PC-9 (cell line): ENCODE results near the gene ENO2. TPM values are rescaled to one million over a fixed set of nuclear protein-coding genes. Genes with fewer than 3 reads are reported as not detected.

Source experiments
- BruUV-seq: library from RNA; stranded (reverse); fragments of 400-500 nt; replicated peaks from 2 replicates; lab custom pipeline; 2021; lab: Mats Ljungman, UMichigan
- CTCF ChIA-PET: fragments of 300-600 bp; sonication (Branson Sonifier 250); formaldehyde crosslinking; loops from one replicate; lab custom pipeline; 2022; ENCODE audit warnings: antibody characterized with exemption; lab: Charles Lee
- POLR2A ChIA-PET: fragments of 300-600 bp; sonication (Branson Sonifier 250); formaldehyde crosslinking; loops from one replicate; lab custom pipeline; 2022; ENCODE audit warnings: antibody characterized with exemption; ENCODE audit not compliant: unreplicated experiment; lab: Charles Lee
- DNase-seq, 2 experiments: peaks; one replicate each; pipeline versions ENCODE4 v3.0.0 to v3.0.0-alpha.2; 2015 to 2022; ENCODE audit warnings: mixed read lengths in 1 of 2
- H2AFZ ChIP-seq: fragments of 200-600 bp; sonication (generic); 2 replicates; pipeline ENCODE4 v1.8.1; 2017; ENCODE audit warnings: antibody characterized with exemption
- H3F3A ChIP-seq: fragments of 200-600 bp; sonication (generic); 2 replicates; pipeline ENCODE4 v1.8.1; 2017; ENCODE audit warnings: antibody characterized with exemption, mild to moderate bottlenecking, low read depth; ENCODE audit not compliant: insufficient read depth
- H3K27ac ChIP-seq: fragments of 200-600 bp; sonication (generic); 2 replicates; pipeline ENCODE4 v1.6.1; 2016; ENCODE audit warnings: mixed run types
- H3K27me3 ChIP-seq: fragments of 200-600 bp; sonication (generic); 2 replicates; pipeline ENCODE4 v1.6.1; 2016; ENCODE audit warnings: low read depth, mixed run types; ENCODE audit not compliant: insufficient read depth
- H3K36me3 ChIP-seq: fragments of 200-600 bp; sonication (generic); 2 replicates; pipeline ENCODE4 v1.6.1; 2016; ENCODE audit warnings: low read depth, mixed run types
- H3K4me1 ChIP-seq: fragments of 200-600 bp; sonication (generic); replicated peaks from 2 replicates; pipeline ENCODE4 v1.6.1; 2016; ENCODE audit warnings: mixed run types; ENCODE audit not compliant: insufficient read depth
- H3K4me2 ChIP-seq: fragments of 200-600 bp; sonication (generic); 2 replicates; pipeline ENCODE4 v1.6.1; 2017; ENCODE audit warnings: mixed run types
- H3K4me3 ChIP-seq: fragments of 200-600 bp; sonication (generic); 2 replicates; pipeline ENCODE4 v1.6.1; 2016; ENCODE audit warnings: mixed run types
- H3K79me2 ChIP-seq: fragments of 200-600 bp; sonication (generic); 2 replicates; pipeline ENCODE4 v1.6.1; 2017; ENCODE audit warnings: low read depth, mixed run types
- H3K9me2 ChIP-seq: fragments of 200-600 bp; sonication (generic); 2 replicates; pipeline ENCODE4 v1.8.1; 2017; ENCODE audit warnings: mild to moderate bottlenecking; ENCODE audit not compliant: insufficient read depth
- H3K9me3 ChIP-seq: fragments of 200-600 bp; sonication (generic); 2 replicates; pipeline ENCODE4 v1.8.1; 2016; ENCODE audit warnings: low read depth; ENCODE audit not compliant: insufficient read depth
- H4K20me1 ChIP-seq: fragments of 200-600 bp; sonication (generic); 2 replicates; pipeline ENCODE4 v1.8.1; 2017; ENCODE audit not compliant: insufficient read depth
- CTCF ChIP-seq: fragments of 200-600 bp; sonication (generic); conservative IDR thresholded peaks from 2 replicates; pipeline ENCODE4 v1.6.1; 2017; ENCODE audit warnings: mixed run types, antibody characterized with exemption, mild to moderate bottlenecking, moderate library complexity
- EZH2 ChIP-seq: fragments of 200-600 bp; sonication (generic); IDR thresholded peaks from 2 replicates; pipeline ENCODE4 v1.8.0; 2017; ENCODE audit warnings: antibody characterized with exemption, low read depth
- intact Hi-C: fragments of 100-400 bp; cut with micrococcal nuclease; formaldehyde crosslinking; loops from one replicate; pipeline ENCODE4 v1.10.0; 2022; ENCODE audit not compliant: unreplicated experiment
- total RNA-seq: library from RNA; stranded (reverse); gene quantifications from 2 replicates; pipeline ENCODE4 v1.2.3, GENCODE V29; 2021

ENO2 gene
- total RNA-seq, 1 experiment from 2014 or later, result 38.8 TPM

- no peaks in the 10 kb centered on the region for H3K9me3 ChIP-seq
- ChIA-PET POLR2A (interaction anchor here (0.7 kb wide), 2 partner anchors 86 to 190 kb away, joined by 3 read pairs; no protein-coding TSS in a partner anchor), CTCF (no interaction called here)
- no TSS peak for BruUV-seq
- no peak for DNase-seq
- H3F3A ChIP-seq, result peaks cover 28% of the 10 kb centered on the region
- H4K20me1 ChIP-seq, result no peaks in the 10 kb centered on the region
- peaks cover 29% of the 10 kb centered on the region for H3K4me1 ChIP-seq
- H3K9me2 ChIP-seq, result no peaks in the 10 kb centered on the region
- H3K4me2 ChIP-seq, result no peak overlapping the region
- TF ChIP-seq EZH2 (no peak), CTCF (no peak)
- H3K27ac ChIP-seq, result no peak overlapping the region
- no peak overlapping the region for H3K4me3 ChIP-seq
- no peaks in the 10 kb centered on the region for H3K27me3 ChIP-seq
- H3K36me3 ChIP-seq, result no peaks in the 10 kb centered on the region
- peaks cover 6% of the 10 kb centered on the region for H3K79me2 ChIP-seq
- intact Hi-C loops, result no loop called here
- no peak overlapping the region for H2AFZ ChIP-seq
Observed at GRCh38 chr12:6958609-6959057, 44.3 kb downstream of the ENO2 start.

- TF ChIP-seq EZH2 (no peak), CTCF (no peak)
- Histone ChIP-seq H3K4me2 (no peak overlapping the region), H3K9me3 (no peaks in the 10 kb centered on the region), H3K27ac (no peak overlapping the region), H3K4me1 (peaks cover 29% of the 10 kb centered on the region), H3K79me2 (peaks cover 12% of the 10 kb centered on the region), H3K36me3 (peaks cover 5% of the 10 kb centered on the region; the same call in 1 of the 2 replicates), H3F3A (peaks cover 33% of the 10 kb centered on the region), H3K4me3 (no peak overlapping the region), H3K27me3 (no peaks in the 10 kb centered on the region), H4K20me1 (no peaks in the 10 kb centered on the region), H2AFZ (no peak overlapping the region), H3K9me2 (no peaks in the 10 kb centered on the region)
- DNase-seq, result no peak
- CTCF ChIA-PET, result no interaction called here
- intact Hi-C loops, result no loop called here
- POLR2A ChIA-PET, result interaction anchor here (0.6 to 0.7 kb wide), 2 partner anchors 13 to 191 kb away, joined by 3 to 4 read pairs; no protein-coding TSS in a partner anchor
- BruUV-seq, result no TSS peak
Observed at GRCh38 chr12:6959058-6959804, 44.9 kb downstream of the ENO2 start.

- TF ChIP-seq EZH2 (no peak), CTCF (no peak)
- H3K4me1 ChIP-seq, result peaks cover 35% of the 10 kb centered on the region
- peaks cover 20% of the 10 kb centered on the region for H3K79me2 ChIP-seq
- no peak overlapping the region for H3K4me3 ChIP-seq
- peaks cover 41% of the 10 kb centered on the region for H3F3A ChIP-seq
- H3K36me3 ChIP-seq, result peaks cover 12% of the 10 kb centered on the region; the same call in 1 of the 2 replicates
- no peaks in the 10 kb centered on the region for H3K27me3 ChIP-seq
- CTCF ChIA-PET, result interaction anchor here (1.0 to 3.2 kb wide), 3 partner anchors 15 to 91 kb away, joined by 4 to 47 read pairs (median 14); partner anchors contain the start of genes C12orf57 and RNU7-1
- no peaks in the 10 kb centered on the region for H3K9me3 ChIP-seq
- POLR2A ChIA-PET, result interaction anchor here (0.5 to 3.0 kb wide), 4 partner anchors 14 to 1118 kb away, joined by 4 to 54 read pairs (median 6); partner anchors contain the start of genes C12orf57 and RNU7-1
- H3K9me2 ChIP-seq, result no peaks in the 10 kb centered on the region
- H2AFZ ChIP-seq, result no peak overlapping the region
- H3K27ac ChIP-seq, result 0 out of 2 replicates have a peak overlapping the region, but pooled peaks have one; percentile 93
- peaks cover 7% of the 10 kb centered on the region for H4K20me1 ChIP-seq
- no TSS peak for BruUV-seq
- no peak for DNase-seq
- peak overlapping the region; percentile 97 for H3K4me2 ChIP-seq
- intact Hi-C loops, result loop anchor here (2.0 to 10.0 kb wide), 4 partner anchors 108 to 345 kb away; partner anchors contain the start of genes CDCA3, PEX5, USP5 and ZNF384
Observed at GRCh38 chr12:6959805-6960592, 45.6 kb downstream of the ENO2 start.
